HepG2 (cell line): Measurements from ENCODE around the gene RAD54L. TPM values are rescaled to one million over a fixed set of nuclear protein-coding genes. Genes with fewer than 3 reads are reported as not detected.
A peak's percentile ranks its signal among the peaks of the same experiment; 100 is the strongest.

ENCODE experiments used
- ARID4A ChIP-seq: sonication (generic); formaldehyde crosslinking; IDR thresholded peaks from 2 replicates; pipeline ENCODE4 v1.5.0; 2020; ENCODE audit warnings: mild to moderate bottlenecking, missing genetic modification reagents, borderline replicate concordance
- CCAR2 ChIP-seq: fragments of 200-400 bp; formaldehyde crosslinking; optimal IDR thresholded peaks from 2 replicates; pipeline ENCODE3; 2018; ENCODE audit warnings: low read depth, mild to moderate bottlenecking, low read length, moderate library complexity
- HNF1A ChIP-seq, 2 experiments: sonication (generic) in 1 of 2; formaldehyde crosslinking in 1 of 2; IDR thresholded peaks; 2 replicates each; pipeline versions ENCODE4 v1.4.0 to v1.6.1; 2016 to 2020; ENCODE audit warnings: borderline replicate concordance in 1 of 2, low read depth in 1 of 2, mild to moderate bottlenecking in 1 of 2, missing genetic modification reagents in 1 of 2
- MBD4 ChIP-seq: IDR thresholded peaks from 2 replicates; pipeline ENCODE4 v1.6.1; 2012; ENCODE audit warnings: low read length, inconsistent platforms, borderline replicate concordance
- RARG ChIP-seq: sonication (generic); formaldehyde crosslinking; IDR thresholded peaks from 2 replicates; pipeline ENCODE4 v1.4.0; 2020; ENCODE audit warnings: low read depth, mild to moderate bottlenecking, missing genetic modification reagents
- SMC3 ChIP-seq: IDR thresholded peaks from 2 replicates; pipeline ENCODE4 v1.6.1; 2011; ENCODE audit warnings: low read length, improper control_type of control experiment
- SMYD3 ChIP-seq: sonication (generic); formaldehyde crosslinking; IDR thresholded peaks from 2 replicates; pipeline ENCODE4 v1.8.1; 2023; ENCODE audit warnings: mild to moderate bottlenecking, missing genetic modification reagents
- SOX13 ChIP-seq, 3 experiments: fragments of 450-650 bp in 1 of 3; sonication (generic) in 1 of 3; formaldehyde crosslinking in 1 of 3; IDR thresholded peaks in 2 of 3; conservative IDR thresholded peaks in 1 of 3; 2 replicates each; pipeline versions ENCODE4 v1.5.0 to v1.6.1; 2016 to 2020; ENCODE audit warnings: antibody characterized with exemption in 1 of 3, mild to moderate bottlenecking in 1 of 3, missing compliant biosample characterization in 1 of 3, missing genetic modification reagents in 1 of 3, moderate library complexity in 1 of 3
- SP5 ChIP-seq: IDR thresholded peaks from 2 replicates; pipeline ENCODE4 v1.6.1; 2016; ENCODE audit warnings: low read depth, borderline replicate concordance
- ZBTB49 ChIP-seq: sonication (generic); formaldehyde crosslinking; IDR thresholded peaks from 2 replicates; pipeline ENCODE4 v1.4.0; 2020; ENCODE audit warnings: missing genetic modification reagents, borderline replicate concordance
- ZNF333 ChIP-seq: sonication (generic); formaldehyde crosslinking; IDR thresholded peaks from 2 replicates; pipeline ENCODE4 v1.4.0; 2020; ENCODE audit warnings: mild to moderate bottlenecking, missing genetic modification reagents, borderline replicate concordance
- ZNF574 ChIP-seq: sonication (generic); formaldehyde crosslinking; IDR thresholded peaks from 2 replicates; pipeline ENCODE4 v1.4.0; 2020; ENCODE audit warnings: missing genetic modification reagents
- polyA plus RNA-seq, 8 experiments: library from polyadenylated mRNA; depleted of rRNA in 3 of 8; stranded (reverse) in 7 of 8; unstranded in 1 of 8; fragments of >200 nt; fragmentation: Illumina TruSeq in 4 of 8; extraction: Trizol in 4 of 8; gene quantifications; 2 replicates each; pipeline versions ENCODE4 v1.2.1 to v1.2.3, GENCODE V29; 2011 to 2016; ENCODE audit warnings: low read depth in 4 of 8, missing spikeins in 1 of 8, mixed read lengths in 1 of 8; ENCODE audit not compliant: insufficient read depth in 1 of 8
- total RNA-seq, 5 experiments: library from RNA; depleted of rRNA; stranded (reverse); fragments of >200 nt; fragmentation: Illumina TruSeq; extraction: Trizol; gene quantifications; 2 replicates each; pipeline ENCODE4 v1.2.3, GENCODE V29; 2016; ENCODE audit warnings: low read depth in 1 of 5

Gene RAD54L
- total and polyA plus RNA-seq, 2 of the 13 experiments (the other 11 are each of a cell fraction or from before 2014, with no cell fraction given): 10.2 to 30.0 TPM

- no peak for TF ChIP-seq ZBTB49
- no peak for TF ChIP-seq SMC3
- no peak for TF ChIP-seq CCAR2
- TF ChIP-seq SMYD3: no peak
- no peak for TF ChIP-seq RARG (CRISPR knock-in tag)
- TF ChIP-seq ARID4A: peak; percentile 57; the same call in 1 of the 2 replicates
- no peak for TF ChIP-seq HNF1A (IDR thresholded peaks at IDR 0.05; ENCODE audit: low read depth)
- peak; percentile 24; the same call in 1 of the 2 replicates for TF ChIP-seq HNF1A (CRISPR knock-in tag; IDR thresholded peaks at IDR 0.05; ENCODE audit: borderline replicate concordance)
- TF ChIP-seq ZNF333 (CRISPR knock-in tag): peak; percentile 24; the same call in 1 of the 2 replicates
- peak; percentile 32 for TF ChIP-seq ZNF574 (CRISPR knock-in tag)
- TF ChIP-seq MBD4: no peak
- TF ChIP-seq SOX13 (IDR thresholded peaks at IDR 0.05): no peak
- no peak for TF ChIP-seq SOX13 (CRISPR knock-in tag; conservative IDR thresholded peaks at IDR 0.05 in 1 of 2, IDR thresholded peaks at IDR 0.05 in 1 of 2)
- TF ChIP-seq SP5 (CRISPR knock-in tag): 0 out of 2 replicates have a peak, but pooled peaks have one; percentile 7
Observed at GRCh38 chr1:46301808-46302640, 54.5 kb downstream of the RAD54L start (continued).
